HG03060 (cell line): ENCODE data around the gene EPS15.

Source experiments
- ATAC-seq: cut with Tn5 transposase; IDR thresholded peaks from one replicate; pipeline ENCODE4 v1.9.1; 2021; ENCODE audit warnings: low read depth, moderate number of reproducible peaks; ENCODE audit not compliant: unreplicated experiment

Gene EPS15

DNA sequence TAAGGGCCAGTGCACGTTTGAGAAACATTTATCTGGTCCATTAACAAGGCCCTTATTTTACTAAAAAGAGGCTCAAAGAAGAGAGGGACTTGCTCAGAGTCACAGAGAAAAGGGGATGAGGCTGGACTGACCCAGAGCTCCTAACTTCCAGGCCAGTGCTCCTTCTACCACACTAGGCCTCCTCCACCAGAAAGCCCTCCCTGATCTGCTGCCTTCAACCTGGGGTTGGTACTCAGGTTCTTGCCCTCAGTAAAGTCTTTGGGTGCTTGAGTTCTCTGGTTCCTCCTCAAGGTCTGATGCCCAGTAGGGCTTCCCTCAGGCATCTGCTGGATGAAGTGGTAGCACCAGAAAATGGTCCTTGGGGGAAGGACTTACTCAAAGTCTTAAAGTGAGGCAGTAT, 214.7 kb downstream of the EPS15 start:
- ATAC-seq, result no peak
